ENCODE measurements around the gene PRKN. TPM values are rescaled to one million over a fixed set of nuclear protein-coding genes. Genes with fewer than 3 reads are reported as not detected.

Gene PRKN
- total RNA-seq, 1 experiment from 2014 or later, result not detected

GRCh38 chr6:161951126-161951525, 776.4 kb downstream of the PRKN start:
- H3K4me1 ChIP-seq (replicated peaks; ENCODE audit: insufficient read depth), result no peaks in the 10 kb centered on the region
- H3K9me3 ChIP-seq (ENCODE audit: insufficient read depth, low read depth), result no peaks in the 10 kb centered on the region
- H3K27me3 ChIP-seq (ENCODE audit: insufficient read depth, low read depth), result peaks cover 15% of the 10 kb centered on the region
- no peak overlapping the region for H3K4me2 ChIP-seq
- no peak overlapping the region for H3K4me3 ChIP-seq
- intact Hi-C loops (cut with micrococcal nuclease; ENCODE audit: unreplicated experiment), result no loop called here
- no peaks in the 10 kb centered on the region for H3K79me2 ChIP-seq (ENCODE audit: low read depth)
- no peak overlapping the region for H2AFZ ChIP-seq
- no peak for DNase-seq
- no TSS peak for BruUV-seq (replicated peaks)
- no peaks in the 10 kb centered on the region for H3K36me3 ChIP-seq (ENCODE audit: low read depth)
- no peak for TF ChIP-seq CTCF (conservative IDR thresholded peaks at IDR 0.05)
- TF ChIP-seq EZH2 (IDR thresholded peaks at IDR 0.05; ENCODE audit: low read depth), result no peak
- no peaks in the 10 kb centered on the region for H4K20me1 ChIP-seq (ENCODE audit: insufficient read depth)
- no peaks in the 10 kb centered on the region for H3F3A ChIP-seq (ENCODE audit: insufficient read depth, low read depth)
- ChIA-PET POLR2A (ENCODE audit: unreplicated experiment) (no interaction called here), CTCF (no interaction called here)
- no peaks in the 10 kb centered on the region for H3K9me2 ChIP-seq (ENCODE audit: insufficient read depth)
- no peak overlapping the region for H3K27ac ChIP-seq

- POLR2A ChIA-PET (ENCODE audit: unreplicated experiment), result no interaction called here
- Histone ChIP-seq H3K4me2 (no peak overlapping the region), H2AFZ (no peak overlapping the region), H3F3A (ENCODE audit: insufficient read depth, low read depth) (no peaks in the 10 kb centered on the region), H3K9me3 (ENCODE audit: insufficient read depth, low read depth) (no peaks in the 10 kb centered on the region), H3K79me2 (ENCODE audit: low read depth) (no peaks in the 10 kb centered on the region), H3K4me1 (replicated peaks; ENCODE audit: insufficient read depth) (no peaks in the 10 kb centered on the region), H3K27ac (no peak overlapping the region), H3K4me3 (no peak overlapping the region), H3K27me3 (ENCODE audit: insufficient read depth, low read depth) (peaks cover 15% of the 10 kb centered on the region), H4K20me1 (ENCODE audit: insufficient read depth) (no peaks in the 10 kb centered on the region), H3K36me3 (ENCODE audit: low read depth) (no peaks in the 10 kb centered on the region), H3K9me2 (ENCODE audit: insufficient read depth) (no peaks in the 10 kb centered on the region)
- no peak for DNase-seq
- CTCF ChIA-PET, result no interaction called here
- intact Hi-C loops (cut with micrococcal nuclease; ENCODE audit: unreplicated experiment), result no loop called here
- no TSS peak for BruUV-seq (replicated peaks)
- no peak for TF ChIP-seq CTCF (conservative IDR thresholded peaks at IDR 0.05)
- TF ChIP-seq EZH2 (IDR thresholded peaks at IDR 0.05; ENCODE audit: low read depth), result no peak
These were observed 778.0 kb downstream of the PRKN start for GRCh38 chr6:161949531-161949930.

- no peak overlapping the region for H3K4me3 ChIP-seq
- H3K9me2 ChIP-seq (ENCODE audit: insufficient read depth), result no peaks in the 10 kb centered on the region
- H2AFZ ChIP-seq, result no peak overlapping the region
- H4K20me1 ChIP-seq (ENCODE audit: insufficient read depth), result no peaks in the 10 kb centered on the region
- BruUV-seq (replicated peaks), result no TSS peak
- no peaks in the 10 kb centered on the region for H3K36me3 ChIP-seq (ENCODE audit: low read depth)
- no peak for DNase-seq
- POLR2A ChIA-PET (ENCODE audit: unreplicated experiment), result no interaction called here
- TF ChIP-seq CTCF (conservative IDR thresholded peaks at IDR 0.05) (no peak), EZH2 (IDR thresholded peaks at IDR 0.05; ENCODE audit: low read depth) (no peak)
- CTCF ChIA-PET, result no interaction called here
- no peak overlapping the region for H3K27ac ChIP-seq
- no peaks in the 10 kb centered on the region for H3K79me2 ChIP-seq (ENCODE audit: low read depth)
- H3K27me3 ChIP-seq (ENCODE audit: insufficient read depth, low read depth), result peaks cover 11% of the 10 kb centered on the region; the same call in 1 of the 2 replicates
- H3F3A ChIP-seq (ENCODE audit: insufficient read depth, low read depth), result no peaks in the 10 kb centered on the region
- no peaks in the 10 kb centered on the region for H3K9me3 ChIP-seq (ENCODE audit: insufficient read depth, low read depth)
- intact Hi-C loops (cut with micrococcal nuclease; ENCODE audit: unreplicated experiment), result no loop called here
- no peak overlapping the region for H3K4me2 ChIP-seq
- H3K4me1 ChIP-seq (replicated peaks; ENCODE audit: insufficient read depth), result no peaks in the 10 kb centered on the region
These were observed 779.1 kb downstream of the PRKN start for GRCh38 chr6:161948462-161948861.
